Esophagus muscularis mucosa (tissue), 4 donors: ENCODE measurements around the gene ABCB1.

Source experiments
- CTCF ChIP-seq, 3 experiments: fragments of 200-600 bp in 2 of 3; fragments of 450-650 bp in 1 of 3; sonication (generic) in 2 of 3; IDR thresholded peaks; one replicate each; pipeline ENCODE4 v1.5.1; 2017 to 2019; ENCODE audit warnings: antibody characterized with exemption in 3 of 3, mild to moderate bottlenecking in 2 of 3, moderate library complexity in 1 of 3
- EP300 ChIP-seq: sonication (generic); formaldehyde crosslinking; IDR thresholded peaks from one replicate; pipeline ENCODE4 v1.6.1; 2017; ENCODE audit warnings: antibody characterized with exemption
- POLR2A ChIP-seq: fragments of 450-650 bp; IDR thresholded peaks from one replicate; pipeline ENCODE4 v1.6.1; 2017; ENCODE audit warnings: antibody characterized with exemption, moderate library complexity, mild to moderate bottlenecking, low read depth
- POLR2AphosphoS5 ChIP-seq, 2 donors: sonication (generic); formaldehyde crosslinking; IDR thresholded peaks; one replicate each; pipeline ENCODE4 v1.6.1; 2017; ENCODE audit warnings: antibody characterized with exemption in 2 of 2

- TF ChIP-seq CTCF (IDR thresholded peaks at IDR 0.05) (no peak), POLR2A (no peak), POLR2AphosphoS5 (IDR thresholded peaks at IDR 0.05) (no peak), EP300 (no peak)
Observed at GRCh38 chr7:87567052-87567451, 33.6 kb downstream of the ABCB1 start.
